Stimulated activated naive CD8-positive, alpha-beta T cell treated with anti-CD3 and anti-CD28 coated beads, Interleukin-15, Interleukin-2, amounts not matched to agents 100 U/mL and 50 U/mL, for 24 hours (primary cell): ENCODE data around the gene HEATR5B.
A peak's percentile ranks its signal among the peaks of the same experiment; 100 is the strongest.
"Not testable (repeated sequence)": the region's sequence is repeated elsewhere in the genome, so short reads cannot be mapped to it uniquely, and the experiment has no call there.

ENCODE experiments used
- ATAC-seq: fragments of 150-1000 bp; cut with Tn5 transposase; one replicate; pipeline ENCODE4 v1.10.0; 2021
- DNase-seq: peaks from one replicate; pipeline ENCODE4 v3.0.0; 2021

Gene HEATR5B

GRCh38 chr2:37061776-37062175, 22.4 kb downstream of the HEATR5B start:
- DNase-seq (no peak), ATAC-seq (no peak)

- DNase-seq (no peak), ATAC-seq (no peak)
These were observed 23.0 kb downstream of the HEATR5B start for GRCh38 chr2:37061013-37061711.

GRCh38 chr2:37060446-37060845, 23.7 kb downstream of the HEATR5B start:
- no peak for DNase-seq
- ATAC-seq: no peak

- no peak for ATAC-seq
These were observed 24.3 kb downstream of the HEATR5B start for GRCh38 chr2:37059841-37060240.

GRCh38 chr2:37052600-37053332, 31.4 kb downstream of the HEATR5B start:
- ATAC-seq (no peak), DNase-seq (no peak)

More at GRCh38 chr2:37059841-37060240, 24.3 kb downstream of the HEATR5B start:
- no peak for DNase-seq

DNA sequence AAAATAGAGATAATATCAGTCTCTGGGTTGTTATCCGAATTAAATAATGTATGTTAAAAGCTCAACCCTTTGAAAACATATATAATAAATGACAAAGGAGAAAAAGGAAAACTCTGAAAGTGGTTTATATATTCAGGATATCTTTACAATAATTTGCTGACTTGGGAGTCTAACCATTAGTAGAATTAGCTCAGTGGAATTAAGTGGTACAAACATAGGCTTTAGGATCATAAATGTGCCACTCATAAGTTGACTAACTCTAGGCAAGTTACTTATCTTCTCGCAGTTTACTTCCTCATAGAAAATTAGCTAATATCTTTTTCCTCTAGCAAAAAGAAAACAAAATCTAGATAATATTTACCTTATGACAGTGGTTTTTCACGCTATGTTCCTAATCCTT, 44.6 kb downstream of the HEATR5B start:
- DNase-seq: no peak
- no peak for ATAC-seq

DNA sequence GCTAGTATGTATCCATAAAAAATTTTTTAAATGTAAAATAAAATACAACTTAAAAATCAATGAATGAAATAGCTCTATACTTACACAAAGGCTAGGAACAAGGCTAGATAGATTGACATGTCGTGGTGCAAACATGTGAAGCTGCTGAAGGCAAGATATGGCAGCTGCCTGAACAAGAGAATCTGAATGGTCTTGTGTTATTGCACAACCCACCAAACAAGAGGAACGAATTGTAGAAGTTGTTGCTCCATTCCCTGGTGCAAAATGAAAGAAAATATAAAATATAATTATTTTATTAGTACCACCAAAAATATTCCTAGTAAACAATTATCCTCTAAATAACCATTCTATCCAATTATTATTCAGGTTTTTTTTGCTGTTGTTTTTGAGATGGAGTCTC, 46.4 kb downstream of the HEATR5B start:
- ATAC-seq (no peak), DNase-seq (no peak)

- ATAC-seq: no peak
- DNase-seq: no peak
These were observed 54.4 kb downstream of the HEATR5B start for GRCh38 chr2:37029758-37030157.

DNA sequence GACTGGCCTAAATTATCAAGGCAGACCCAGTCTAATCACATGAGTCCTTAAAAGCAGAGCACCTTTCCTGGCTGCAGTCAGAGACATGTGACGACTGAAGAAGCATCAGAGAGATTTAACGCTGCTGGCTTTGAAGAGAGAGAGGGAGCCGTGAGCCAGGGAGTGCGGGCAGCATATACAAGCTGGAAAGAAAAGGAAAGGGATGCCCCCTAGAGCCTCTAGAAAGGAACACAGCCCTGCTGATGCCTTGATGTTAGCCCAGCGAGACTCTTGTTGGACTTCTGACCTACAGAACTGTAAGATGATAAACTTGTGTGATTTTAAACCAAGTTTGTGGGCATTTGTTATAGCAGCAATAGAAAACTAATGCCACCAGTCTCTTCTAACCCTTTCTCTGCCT, 58.1 kb downstream of the HEATR5B start:
- DNase-seq: no peak
- no peak for ATAC-seq

- ATAC-seq (no peak), DNase-seq (no peak)
These were observed 63.0 kb downstream of the HEATR5B start for GRCh38 chr2:37020887-37021796.

DNA sequence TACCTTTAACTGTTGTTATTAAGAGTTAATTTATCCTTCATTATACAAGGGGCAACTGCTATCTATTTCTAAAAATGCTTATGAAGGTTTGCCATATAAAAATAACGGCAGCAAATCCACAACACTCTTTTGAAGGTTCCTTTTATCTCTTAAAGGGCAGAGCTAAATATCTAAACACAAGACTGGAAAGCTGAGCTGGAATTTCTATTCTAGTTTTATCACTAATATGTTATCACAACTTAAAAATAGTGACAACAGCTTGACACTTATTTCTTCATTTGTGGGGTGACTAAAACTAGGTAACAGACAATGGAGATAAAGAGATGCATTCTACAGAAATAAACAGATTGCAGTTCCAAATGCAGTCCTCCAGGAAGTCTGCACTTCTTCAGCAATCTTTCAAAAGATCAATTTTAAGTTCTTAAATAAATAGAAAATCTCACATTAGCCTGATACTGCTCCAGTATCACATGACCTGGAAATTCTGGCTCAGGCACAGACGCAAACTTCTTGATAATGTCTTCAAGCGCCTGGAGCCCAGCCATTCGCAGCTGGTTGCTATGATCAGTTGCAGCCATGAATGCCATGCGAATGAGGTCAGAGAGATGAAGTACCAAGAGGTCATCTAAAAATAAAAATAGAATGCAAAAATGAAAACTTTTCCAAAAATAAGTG, 63.8 kb downstream of the HEATR5B start:
- ATAC-seq (no peak), DNase-seq (no peak)

- no peak for DNase-seq
- no peak for ATAC-seq
These were observed 70.9 kb downstream of the HEATR5B start for GRCh38 chr2:37013315-37013641.

- ATAC-seq: no peak
- DNase-seq: no peak
These were observed 73.0 kb downstream of the HEATR5B start for GRCh38 chr2:37011130-37011529.

DNA sequence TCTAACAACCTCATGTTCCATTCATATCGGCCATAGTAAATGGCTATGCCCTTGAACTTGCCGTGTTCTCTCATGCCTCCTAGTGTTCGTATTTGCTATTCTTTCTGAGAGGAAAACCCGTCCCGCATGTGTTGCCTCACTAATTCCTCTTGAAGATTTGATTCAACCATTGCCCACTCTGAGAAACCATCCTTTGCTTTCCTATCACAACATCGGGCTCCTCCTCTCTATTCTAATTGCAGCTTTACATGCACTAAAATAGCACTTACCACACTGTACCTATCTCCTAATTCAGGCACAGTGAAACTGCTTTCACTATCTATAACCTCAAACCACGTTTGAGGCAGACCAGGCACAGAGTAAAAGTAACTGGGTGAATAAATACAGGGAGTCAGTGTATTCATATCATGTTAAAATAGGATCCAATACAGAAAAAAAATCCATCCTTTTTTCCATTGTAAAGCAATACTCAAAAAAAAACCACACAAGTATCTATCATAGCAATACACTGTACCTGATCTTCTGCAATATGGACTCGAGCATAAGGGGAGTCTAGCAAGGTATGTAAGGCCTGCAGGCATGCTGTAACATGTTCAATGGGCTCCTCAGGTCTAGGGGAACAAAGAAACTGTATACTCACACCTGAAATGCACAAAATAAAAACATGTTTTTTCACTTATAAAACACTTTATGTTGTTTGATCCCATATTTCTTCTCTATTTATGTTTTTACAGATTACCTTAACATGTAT, 78.9 kb downstream of the HEATR5B start:
- peak; percentile 17 for DNase-seq
- peak; percentile 79 for ATAC-seq

DNA sequence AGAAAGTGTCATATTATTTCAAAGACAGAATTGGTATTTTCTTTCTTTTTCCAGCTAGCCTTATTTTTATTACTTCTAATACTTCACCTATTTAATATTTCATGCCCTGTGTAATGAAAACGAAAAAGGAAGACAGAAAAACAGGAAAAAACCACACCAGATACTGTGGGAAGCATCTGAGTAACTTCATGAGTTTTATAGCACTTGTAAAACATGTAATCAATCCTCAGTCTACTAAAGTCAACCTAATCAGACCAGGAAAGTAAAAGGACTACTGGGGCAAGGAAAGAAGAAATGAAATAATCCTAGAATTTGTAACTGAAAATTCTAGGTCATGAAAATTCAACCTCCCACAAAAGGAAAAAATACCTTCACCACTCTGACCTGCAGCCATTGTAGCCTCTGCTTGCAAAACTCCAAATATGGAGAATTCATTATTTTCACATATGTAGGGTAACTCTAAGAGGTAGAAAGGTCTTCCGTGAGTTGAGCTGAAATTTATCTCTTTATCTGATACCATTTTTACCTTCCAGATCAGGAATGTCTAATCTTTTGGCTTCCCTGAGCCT, 83.1 kb downstream of the HEATR5B start:
- DNase-seq (no peak), ATAC-seq (no peak)

- DNase-seq (no peak), ATAC-seq (no peak)
These were observed 83.9 kb downstream of the HEATR5B start for GRCh38 chr2:37000318-37000717.

DNA sequence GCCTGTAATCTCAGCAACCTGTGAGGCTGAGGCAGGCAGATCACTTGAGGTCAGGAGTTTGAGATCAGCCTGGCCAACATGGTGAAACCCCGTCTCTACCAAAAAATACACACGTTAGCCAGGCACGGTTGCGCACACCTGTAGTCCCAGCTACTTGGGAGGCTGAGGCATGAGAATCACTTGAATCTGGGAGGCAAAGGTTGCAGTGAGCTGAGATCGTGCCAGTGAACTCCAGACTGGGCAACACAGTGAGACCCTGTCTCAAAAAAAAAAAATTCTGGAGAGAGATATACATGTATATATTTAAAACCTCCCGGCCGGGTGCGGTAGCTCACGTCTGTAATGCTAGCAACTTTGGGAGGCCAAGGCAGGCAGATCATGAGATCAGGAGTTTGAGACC, 84.8 kb downstream of the HEATR5B start:
- not testable (repeated sequence) for ATAC-seq, DNase-seq

DNA sequence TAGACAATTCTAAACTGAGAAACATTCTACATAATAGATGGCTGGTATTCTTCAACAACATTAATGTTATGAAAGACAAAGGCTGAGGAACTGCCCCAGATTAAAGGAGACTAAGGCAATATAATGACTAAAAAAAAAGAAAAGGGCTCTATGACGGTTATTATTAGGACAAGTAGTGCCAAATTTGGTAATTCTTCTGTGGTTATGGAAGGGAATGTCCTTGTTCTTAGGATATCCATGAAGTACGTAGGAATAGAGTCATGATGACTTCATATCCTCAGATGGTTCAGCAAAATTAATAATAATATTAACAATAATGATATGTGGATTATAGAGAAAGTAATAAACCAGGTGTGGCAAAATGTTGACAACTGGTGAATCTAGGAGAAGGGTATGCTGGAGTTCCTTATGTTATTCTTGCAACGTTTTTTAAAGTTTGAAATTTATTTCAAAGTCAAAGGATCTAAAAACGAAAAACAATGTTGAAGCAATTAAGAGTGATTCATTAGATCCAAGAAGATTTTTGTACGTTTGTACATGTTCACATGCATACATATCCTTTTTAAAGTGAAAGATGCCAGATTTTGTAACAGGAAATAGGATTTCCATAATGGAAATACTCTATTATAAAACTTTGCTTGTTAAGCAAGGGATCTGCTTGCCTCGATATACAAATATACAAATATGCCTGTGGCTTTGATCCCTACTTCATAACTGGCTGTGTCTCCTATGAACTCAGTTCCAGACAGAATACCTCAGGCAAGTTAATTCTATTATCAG, 90.1 kb downstream of the HEATR5B start:
- no peak for DNase-seq
- ATAC-seq: no peak

DNA sequence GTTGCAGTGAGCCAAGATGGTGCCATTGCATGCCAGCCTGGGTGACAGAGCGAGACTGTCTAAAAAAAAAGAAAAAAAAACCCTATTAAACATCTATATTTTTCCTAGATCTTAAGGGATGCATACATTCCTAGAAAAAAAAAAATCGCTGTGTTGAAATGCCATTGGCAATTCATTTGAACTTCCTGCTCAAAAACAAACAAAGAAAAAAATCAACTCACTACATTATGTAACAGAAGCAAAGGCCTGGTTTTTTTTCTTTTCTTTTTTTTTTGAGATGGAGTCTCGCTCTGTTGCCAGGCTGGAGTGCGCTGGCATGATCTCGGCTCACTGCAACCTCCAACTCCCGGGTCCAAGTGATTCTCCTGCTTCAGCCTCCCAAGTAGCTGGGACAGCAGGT, 96.2 kb downstream of the HEATR5B start:
- ATAC-seq (no peak), DNase-seq (no peak)

GRCh38 chr2:36982467-36982866, 101.7 kb downstream of the HEATR5B start:
- DNase-seq: no peak
- ATAC-seq: no peak
